Activated CD8-positive, alpha-beta memory T cell treated with anti-CD3 and anti-CD28 coated beads, Interleukin-2, amount 50 U/mL, for 4 hours (primary cell): ENCODE measurements around the gene SRP9.
"Not testable (repeated sequence)": the region's sequence is repeated elsewhere in the genome, so short reads cannot be mapped to it uniquely, and the experiment has no call there.

ENCODE experiments used
- DNase-seq: peaks from one replicate; pipeline ENCODE4 v3.0.0-alpha.2; 2020

Gene SRP9

GRCh38 chr1:225757927-225758656, 19.5 kb upstream of the SRP9 start:
- DNase-seq = no peak

GRCh38 chr1:225759972-225760371, 17.7 kb upstream of the SRP9 start:
- not testable (repeated sequence) for DNase-seq

GRCh38 chr1:225760531-225760930, 17.1 kb upstream of the SRP9 start:
- no peak for DNase-seq

DNA sequence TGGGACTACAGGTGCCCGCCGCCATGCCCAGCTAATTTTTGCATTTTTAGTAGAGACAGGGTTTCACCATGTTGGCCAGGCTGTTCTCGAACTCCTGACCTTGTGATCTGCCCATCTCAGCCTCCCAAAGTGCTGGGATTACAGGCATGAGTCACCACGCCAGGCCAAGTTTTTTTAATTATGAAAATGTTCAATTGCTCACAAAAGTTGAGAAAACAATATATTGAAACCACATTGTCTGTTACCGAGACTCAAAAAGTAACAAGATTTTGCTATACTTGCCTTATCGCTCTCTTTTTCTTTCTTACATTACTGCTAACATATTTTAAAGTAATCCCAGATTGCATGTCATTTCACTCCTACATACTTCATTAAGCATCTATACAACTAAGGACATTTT, 16.2 kb upstream of the SRP9 start:
- DNase-seq = not testable (repeated sequence)

DNA sequence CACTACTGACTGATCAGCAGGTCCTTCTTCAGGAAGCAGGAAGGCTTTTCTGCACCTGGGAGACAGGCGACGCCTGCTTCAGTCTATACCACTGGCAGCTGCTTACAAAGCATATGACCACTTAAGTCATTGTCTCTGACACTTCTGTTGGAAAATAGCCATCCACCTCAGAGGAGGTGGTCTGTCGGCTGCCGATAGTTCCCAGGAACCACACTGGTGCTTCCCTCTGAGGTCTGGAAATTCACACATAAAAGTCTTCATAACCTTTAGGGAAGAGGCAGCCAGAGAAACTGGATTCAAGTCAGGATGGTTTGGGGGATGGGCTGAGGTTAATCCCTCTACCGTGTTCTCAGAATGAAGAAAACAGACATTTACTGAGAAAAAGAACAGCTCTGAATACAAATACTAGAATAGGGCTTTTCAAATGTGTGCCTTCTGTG, 15.6 kb upstream of the SRP9 start:
- DNase-seq = no peak

GRCh38 chr1:225762444-225762843, 15.2 kb upstream of the SRP9 start:
- DNase-seq = no peak

GRCh38 chr1:225763716-225764548, 13.7 kb upstream of the SRP9 start:
- no peak for DNase-seq

DNA sequence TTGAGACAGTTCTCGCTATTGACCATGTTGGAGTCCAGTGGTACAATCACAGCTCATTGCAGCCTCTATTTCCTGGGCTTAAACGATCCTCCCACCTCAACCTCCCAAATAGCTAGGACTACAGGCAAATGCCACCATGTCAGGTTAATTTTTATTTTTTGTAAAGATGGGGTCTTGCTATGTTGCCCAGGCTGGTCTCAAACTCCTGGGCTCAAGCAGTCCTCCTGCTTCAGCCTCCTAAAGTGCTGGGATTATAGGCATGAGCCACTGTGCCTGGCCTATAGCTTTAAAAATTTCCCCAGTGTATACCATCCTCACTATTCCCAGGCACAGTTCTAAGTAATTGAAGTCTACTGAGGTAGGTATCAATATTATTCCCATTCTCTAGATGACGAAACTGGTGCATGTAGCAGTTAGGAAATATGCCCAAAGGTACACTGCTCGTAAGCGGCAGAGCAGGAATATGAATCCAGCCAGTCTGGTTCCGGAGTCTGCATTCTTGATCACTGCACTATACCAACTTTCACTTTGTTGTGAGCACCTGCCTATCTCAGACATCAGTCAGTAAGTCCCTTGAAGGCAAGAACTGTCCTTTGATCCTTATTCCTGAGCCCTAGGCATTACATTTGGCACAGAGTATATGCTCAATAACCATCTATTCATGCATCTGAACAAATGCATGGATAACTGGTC, 11.5 kb upstream of the SRP9 start:
- DNase-seq = no peak

GRCh38 chr1:225766967-225767633, 10.5 kb upstream of the SRP9 start:
- DNase-seq = no peak

GRCh38 chr1:225767634-225768540, 9.7 kb upstream of the SRP9 start:
- DNase-seq = no peak

- DNase-seq = no peak
These were observed 8.8 kb upstream of the SRP9 start for GRCh38 chr1:225768662-225769426.

- DNase-seq = no peak
These were observed 7.9 kb upstream of the SRP9 start for GRCh38 chr1:225769687-225770086.

DNA sequence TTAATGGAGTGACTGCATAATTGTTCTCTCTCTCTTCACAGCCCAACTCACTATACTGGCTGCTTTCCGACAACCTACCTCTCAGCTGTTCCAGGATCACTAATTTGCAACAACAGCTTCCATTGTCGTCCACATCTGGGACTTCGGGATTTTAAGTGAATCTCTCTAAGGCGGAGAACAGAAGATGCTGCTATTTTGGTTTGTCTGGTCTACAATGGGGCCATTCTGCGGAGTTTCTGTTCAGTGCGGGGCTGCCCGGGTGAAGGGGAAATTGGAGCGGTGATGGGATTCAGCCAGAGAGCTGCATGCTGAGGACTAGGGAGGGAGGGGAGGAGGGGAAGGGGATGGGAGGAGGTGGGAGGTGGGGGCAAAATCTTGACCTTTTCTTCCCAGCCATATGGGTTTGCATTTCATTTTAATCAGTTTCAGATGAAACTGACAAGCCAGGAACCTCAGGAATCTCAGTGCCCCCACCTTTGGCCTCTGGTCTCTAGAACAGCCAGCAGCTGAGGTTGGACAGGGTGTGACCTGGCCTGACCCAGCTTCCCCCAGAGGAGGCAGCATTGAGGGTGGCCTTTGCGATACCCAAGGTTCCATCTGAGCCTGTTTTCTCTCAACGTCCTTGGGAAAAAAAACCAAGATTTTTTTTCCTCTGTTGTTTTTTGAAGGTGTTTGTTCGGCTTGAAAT, 6.9 kb upstream of the SRP9 start:
- DNase-seq = no peak

DNA sequence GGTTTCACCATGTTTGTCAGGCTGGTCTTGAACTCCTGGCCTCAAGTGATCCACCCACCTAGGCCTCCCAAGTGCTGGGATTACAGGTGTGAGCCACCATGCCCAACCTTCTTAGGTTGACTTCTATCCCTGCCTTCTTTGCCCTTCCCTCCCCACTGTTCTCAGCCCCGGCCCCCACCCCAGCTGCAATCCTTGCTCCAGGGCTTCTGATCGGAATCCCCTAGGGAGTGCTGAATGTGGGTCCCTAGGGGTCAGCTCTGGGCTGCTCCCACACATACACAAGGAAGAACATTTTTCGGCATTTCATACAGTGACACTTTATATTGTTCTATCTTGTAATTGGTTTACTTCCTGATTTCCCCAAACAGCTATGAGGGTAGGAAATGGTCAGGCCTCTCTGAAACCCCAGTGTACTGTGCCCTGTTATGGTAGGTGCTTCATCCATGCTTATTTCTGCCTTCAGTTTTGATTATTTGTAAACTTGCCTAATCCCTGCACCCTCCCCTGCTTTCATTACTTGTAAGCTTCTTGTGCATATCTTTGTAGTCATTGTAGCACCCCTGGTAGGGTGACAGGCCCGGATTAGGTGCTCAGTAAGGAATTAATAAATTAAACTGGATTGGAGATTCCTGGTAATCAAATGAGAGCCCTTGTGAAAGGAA, 5.8 kb upstream of the SRP9 start:
- no peak for DNase-seq

- no peak for DNase-seq
These were observed 5.3 kb upstream of the SRP9 start for GRCh38 chr1:225772323-225772768.

DNA sequence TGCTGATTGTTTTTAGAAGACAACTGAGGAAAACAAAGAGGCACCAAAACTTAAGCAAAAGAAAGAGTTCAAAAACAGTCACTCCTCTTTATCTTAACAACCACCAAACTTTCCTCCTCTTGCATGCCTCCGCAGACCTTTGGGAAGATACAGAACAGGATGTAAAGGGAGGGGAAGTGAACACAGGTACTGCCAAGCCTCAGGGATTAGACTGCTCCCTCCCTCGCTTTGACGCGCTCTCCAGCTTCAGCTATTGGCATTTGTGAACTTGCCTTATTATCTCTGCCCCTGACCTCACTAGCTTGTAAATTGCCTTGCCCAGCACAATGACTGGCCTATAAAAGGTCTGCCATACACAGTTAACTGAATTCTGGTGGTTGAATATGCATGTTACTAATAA, 4.8 kb upstream of the SRP9 start:
- no peak for DNase-seq

GRCh38 chr1:225774281-225775147, 3.1 kb upstream of the SRP9 start:
- DNase-seq = no peak

DNA sequence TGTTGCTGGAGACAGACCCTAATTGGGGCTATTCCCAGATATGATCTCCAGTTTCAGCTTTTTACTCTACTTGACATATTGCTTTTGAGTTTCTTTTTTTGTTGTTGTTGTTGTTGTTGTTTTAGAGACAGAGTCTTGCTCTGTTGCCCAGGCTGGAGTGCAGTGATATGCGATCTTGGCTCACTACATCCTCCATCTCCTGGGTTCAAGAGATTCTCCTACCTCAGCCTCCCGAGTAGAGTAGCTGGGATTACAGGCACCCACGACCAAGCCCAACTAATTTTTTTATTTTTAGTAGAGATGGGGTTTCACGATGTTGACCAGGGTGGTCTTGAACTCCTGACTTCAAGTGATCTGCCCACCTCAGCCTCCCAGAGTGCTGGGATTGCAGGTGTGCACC, 1.3 kb upstream of the SRP9 start:
- DNase-seq = no peak

- DNase-seq = no peak
These were observed 506 bp upstream of the SRP9 start for GRCh38 chr1:225777058-225777582.
